Measurements from ENCODE around the gene PATJ. TPM values are rescaled to one million over a fixed set of nuclear protein-coding genes. Genes with fewer than 3 reads are reported as not detected.

Gene PATJ
- total and polyA plus RNA-seq, 2 of the 13 experiments (the other 11 are each of a cell fraction or from before 2014, with no cell fraction given) = 6.2 to 16.8 TPM

DNA sequence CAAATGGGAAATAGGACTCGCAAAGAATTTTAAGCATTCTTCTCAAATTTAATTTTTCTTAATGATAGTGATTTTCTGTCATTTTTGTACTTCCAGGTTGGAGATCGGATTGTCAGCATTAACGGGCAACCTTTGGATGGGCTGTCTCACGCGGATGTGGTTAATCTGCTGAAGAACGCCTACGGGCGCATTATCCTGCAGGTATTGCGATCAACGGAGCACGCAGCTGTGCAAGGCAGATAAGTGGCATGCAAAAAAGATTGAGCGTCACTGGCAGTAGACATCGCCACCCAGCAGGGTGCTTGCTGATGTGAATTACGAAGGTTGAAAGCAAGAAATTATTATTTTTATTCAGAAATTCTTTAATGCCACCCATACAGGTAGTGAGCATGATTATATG is 386.5 kb downstream of the PATJ start:
- ATAC-seq = no peak
- Histone ChIP-seq H3K36me3 (replicated peaks in 1 of 2; ENCODE audit: control insufficient read depth in 1 of 2, insufficient read depth in 2 of 2, low read length in 2 of 2) (no peaks in the 10 kb centered on the region; a peak in 1 of 5 replicates), H3K79me2 (ENCODE audit: insufficient read depth, low read length) (no peaks in the 10 kb centered on the region), H3K4me3 (replicated peaks in 1 of 3; ENCODE audit: insufficient read depth in 1 of 3, low read depth in 2 of 3, low read length in 3 of 3) (no peak overlapping the region), H3K9me3 (ENCODE audit: low read length) (no peaks in the 10 kb centered on the region), H3K27me3 (ENCODE audit: control insufficient read depth in 1 of 2, insufficient read depth in 2 of 2, low read length in 2 of 2) (no peaks in the 10 kb centered on the region), H4K20me1 (ENCODE audit: insufficient read depth, low read length) (no peaks in the 10 kb centered on the region), H3K4me1 (ENCODE audit: insufficient read depth, low read length) (no peaks in the 10 kb centered on the region), H3K27ac (ENCODE audit: extremely low read length, insufficient read depth, low read length) (no peak overlapping the region), H2AFZ (ENCODE audit: low read length) (no peak overlapping the region), H3K4me2 (ENCODE audit: low read depth, low read length) (no peak overlapping the region), H3K9ac (ENCODE audit: insufficient read depth, low read depth, low read length) (no peak overlapping the region)
- ChIA-PET CTCF (ENCODE audit: low intra/inter-chr PET ratio, low total read pairs) (no interaction called here), POLR2A (no interaction called here)
- intact Hi-C loops (cut with micrococcal nuclease; ENCODE audit: unreplicated experiment) (no loop called here), in situ Hi-C loops (cut with HindIII; ENCODE audit: extremely low pct_ligation_motif_present, low pct_unique_long_range_greater_than_20kb) (no loop called here)
- BruUV-seq (replicated peaks) = no TSS peak
- DNase-seq (ENCODE audit: low spot score) = no peak
- no peak for FAIRE-seq
- TF ChIP-seq ZNF75D (CRISPR knock-in tag; IDR thresholded peaks at IDR 0.05; ENCODE audit: borderline replicate concordance) = no peak
- TF ChIP-seq SP140L (CRISPR knock-in tag; IDR thresholded peaks at IDR 0.05; ENCODE audit: borderline replicate concordance) = no peak
- no peak for TF ChIP-seq SMAD3 (CRISPR knock-in tag; IDR thresholded peaks at IDR 0.05)
- TF ChIP-seq, protein P1, sequence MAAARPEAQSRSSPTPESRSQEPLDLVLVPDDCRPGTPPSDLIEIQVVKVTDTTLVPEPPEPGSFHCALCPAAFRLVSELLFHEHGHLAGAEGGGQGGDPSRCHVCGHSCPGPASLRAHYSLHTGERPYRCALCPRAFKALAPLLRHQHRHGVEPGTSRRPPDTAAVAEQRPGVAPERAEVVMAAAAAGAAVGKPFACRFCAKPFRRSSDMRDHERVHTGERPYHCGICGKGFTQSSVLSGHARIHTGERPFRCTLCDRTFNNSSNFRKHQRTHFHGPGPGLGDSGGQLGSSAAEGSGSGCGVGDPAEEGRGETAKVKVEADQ (CRISPR knock-in tag; IDR thresholded peaks at IDR 0.05; ENCODE audit: borderline replicate concordance) = no peak
- no peak for TF ChIP-seq KLF12 (CRISPR knock-in tag; IDR thresholded peaks at IDR 0.05; ENCODE audit: borderline replicate concordance)
- no peak for TF ChIP-seq POGZ (CRISPR knock-in tag; IDR thresholded peaks at IDR 0.05)
- no peak for TF ChIP-seq BRD4 (CRISPR knock-in tag; IDR thresholded peaks at IDR 0.05)
- TF ChIP-seq SMARCE1 (IDR thresholded peaks at IDR 0.05; ENCODE audit: borderline replicate concordance) = no peak
- no peak for TF ChIP-seq CBX1 (IDR thresholded peaks at IDR 0.05; ENCODE audit: low read depth)
- no peak for TF ChIP-seq ZNF234 (CRISPR knock-in tag; conservative IDR thresholded peaks at IDR 0.05)
- no peak for TF ChIP-seq RXRB (CRISPR knock-in tag; IDR thresholded peaks at IDR 0.05; ENCODE audit: borderline replicate concordance)
- no peak for TF ChIP-seq NKX3-1 (CRISPR knock-in tag; IDR thresholded peaks at IDR 0.05)
- TF ChIP-seq ATF6 (CRISPR knock-in tag; conservative IDR thresholded peaks at IDR 0.05) = no peak
- TF ChIP-seq HOXD1 (CRISPR knock-in tag; IDR thresholded peaks at IDR 0.05) = no peak
- no peak for TF ChIP-seq KLF15 (CRISPR knock-in tag; IDR thresholded peaks at IDR 0.05; ENCODE audit: borderline replicate concordance)
- TF ChIP-seq ZBTB8A (CRISPR knock-in tag; IDR thresholded peaks at IDR 0.05; ENCODE audit: borderline replicate concordance, low read depth) = no peak
- 94% methylated on average over 14 of the region's 14 CpGs for WGBS (ENCODE audit: low lambda C conversion rate)
